Parathyroid adenoma (tissue), 2 donors: ENCODE results near the gene ZNF362.

ENCODE experiments used
- H2AFZ ChIP-seq: fragments of 300-600 bp; sonication (generic); one replicate; pipeline ENCODE4 v1.7.0; 2017; ENCODE audit warnings: antibody characterized with exemption, mild to moderate bottlenecking
- H3K27ac ChIP-seq: fragments of 300-600 bp; sonication (generic); one replicate; pipeline ENCODE4 v1.7.0; 2017
- H3K27me3 ChIP-seq: fragments of 300-600 bp; sonication (generic); one replicate; pipeline ENCODE4 v1.7.0; 2017; ENCODE audit warnings: low read length; ENCODE audit not compliant: control insufficient read depth, insufficient read depth
- H3K36me3 ChIP-seq: fragments of 300-600 bp; sonication (generic); one replicate; pipeline ENCODE4 v1.7.0; 2017; ENCODE audit warnings: low read length; ENCODE audit not compliant: control insufficient read depth, insufficient read depth
- H3K4me1 ChIP-seq: fragments of 300-600 bp; sonication (generic); one replicate; pipeline ENCODE4 v1.7.0; 2017; ENCODE audit warnings: control low read depth
- H3K4me2 ChIP-seq: fragments of 300-600 bp; sonication (generic); one replicate; pipeline ENCODE4 v1.7.0; 2017; ENCODE audit warnings: low read length
- H3K4me3 ChIP-seq: fragments of 300-600 bp; sonication (generic); one replicate; pipeline ENCODE4 v1.7.0; 2017; ENCODE audit warnings: low read depth, low read length
- H3K79me2 ChIP-seq: fragments of 300-600 bp; sonication (generic); one replicate; pipeline ENCODE4 v1.7.0; 2017; ENCODE audit warnings: control low read depth
- H3K9ac ChIP-seq: fragments of 300-600 bp; sonication (generic); one replicate; pipeline ENCODE4 v1.7.0; 2017; ENCODE audit warnings: mild to moderate bottlenecking
- H3K9me3 ChIP-seq: fragments of 300-600 bp; sonication (generic); one replicate; pipeline ENCODE4 v1.7.0; 2017; ENCODE audit warnings: low read length; ENCODE audit not compliant: control insufficient read depth
- CTCF ChIP-seq: fragments of 300-600 bp; sonication (generic); IDR thresholded peaks from one replicate; pipeline ENCODE4 v1.7.0; 2017; ENCODE audit warnings: antibody characterized with exemption, mild to moderate bottlenecking
- donor health status: primary hyperparathyroidism.

Gene ZNF362

GRCh38 chr1:33256221-33256470, 146 bp upstream of the ZNF362 start:
- peaks cover 9% of the 10 kb centered on the region for H3K4me1 ChIP-seq
- no peak overlapping the region for H3K9ac ChIP-seq
- no peak overlapping the region for H3K4me3 ChIP-seq
- no peaks in the 10 kb centered on the region for H3K36me3 ChIP-seq
- no peak overlapping the region for H3K27ac ChIP-seq
- no peak overlapping the region for H3K4me2 ChIP-seq
- peaks cover 19% of the 10 kb centered on the region for H3K79me2 ChIP-seq
- TF ChIP-seq CTCF, result no peak
- no peaks in the 10 kb centered on the region for H3K9me3 ChIP-seq
- H3K27me3 ChIP-seq, result no peaks in the 10 kb centered on the region
- no peak overlapping the region for H2AFZ ChIP-seq

- Histone ChIP-seq H3K27ac (peak overlapping the region; percentile 73), H2AFZ (peak overlapping the region; percentile 51), H3K79me2 (peaks cover 19% of the 10 kb centered on the region), H3K27me3 (no peaks in the 10 kb centered on the region), H3K36me3 (no peaks in the 10 kb centered on the region), H3K9ac (no peak overlapping the region), H3K4me1 (peaks cover 9% of the 10 kb centered on the region), H3K4me3 (peak overlapping the region; percentile 89), H3K4me2 (peak overlapping the region; percentile 95), H3K9me3 (no peaks in the 10 kb centered on the region)
- no peak for TF ChIP-seq CTCF
Observed at GRCh38 chr1:33257207-33257771, 997 bp downstream of the ZNF362 start.

GRCh38 chr1:33257772-33258712, 1.8 kb downstream of the ZNF362 start:
- H3K36me3 ChIP-seq, result no peaks in the 10 kb centered on the region
- H3K4me1 ChIP-seq, result peaks cover 9% of the 10 kb centered on the region
- no peaks in the 10 kb centered on the region for H3K27me3 ChIP-seq
- no peak overlapping the region for H3K9ac ChIP-seq
- no peaks in the 10 kb centered on the region for H3K9me3 ChIP-seq
- H3K79me2 ChIP-seq, result peaks cover 25% of the 10 kb centered on the region
- H3K4me3 ChIP-seq, result peak overlapping the region; percentile 89
- peak overlapping the region; percentile 95 for H3K4me2 ChIP-seq
- no peak for TF ChIP-seq CTCF
- peak overlapping the region; percentile 36 for H3K27ac ChIP-seq
- H2AFZ ChIP-seq, result no peak overlapping the region

GRCh38 chr1:33258788-33259274, 2.5 kb downstream of the ZNF362 start:
- Histone ChIP-seq H3K4me1 (peaks cover 9% of the 10 kb centered on the region), H3K9ac (no peak overlapping the region), H3K4me3 (no peak overlapping the region), H3K9me3 (no peaks in the 10 kb centered on the region), H2AFZ (no peak overlapping the region), H3K27me3 (no peaks in the 10 kb centered on the region), H3K4me2 (no peak overlapping the region), H3K36me3 (no peaks in the 10 kb centered on the region), H3K79me2 (peaks cover 32% of the 10 kb centered on the region), H3K27ac (no peak overlapping the region)
- TF ChIP-seq CTCF, result no peak
